Activated CD8-positive, alpha-beta T cell treated with anti-CD3 and anti-CD28 coated beads for 36 hours (primary cell): ENCODE data around the gene CHRNA9. TPM values are rescaled to one million over a fixed set of nuclear protein-coding genes. Genes with fewer than 3 reads are reported as not detected.

Experiments used
- ATAC-seq: fragments of 200-7000 bp; cut with Tn5 transposase; one replicate; pipeline ENCODE4 v1.10.0; 2021; ENCODE audit warnings: mild to moderate bottlenecking, moderate library complexity
- CTCF ChIA-PET: fragments of 350-600 bp; sonication (Branson Sonifier 250); formaldehyde crosslinking; loops from one replicate; lab custom pipeline; 2021; ENCODE audit warnings: antibody characterized with exemption; lab: Charles Lee
- POLR2A ChIA-PET: fragments of 350-600 bp; sonication (Branson Sonifier 250); formaldehyde crosslinking; loops from one replicate; lab custom pipeline; 2021; ENCODE audit warnings: antibody characterized with exemption; lab: Charles Lee
- DNase-seq: peaks from one replicate; pipeline ENCODE4 v3.0.0-alpha.2; 2020
- H3K27ac Mint-ChIP-seq: one replicate; pipeline ENCODE4 v1.8.0; 2021; ENCODE audit warnings: mild to moderate bottlenecking, mixed read lengths
- H3K27me3 Mint-ChIP-seq: one replicate; pipeline ENCODE4 v1.8.0; 2021; ENCODE audit warnings: mixed read lengths
- H3K36me3 Mint-ChIP-seq: one replicate; pipeline ENCODE4 v1.8.0; 2021; ENCODE audit warnings: low read depth, mixed read lengths
- H3K4me1 Mint-ChIP-seq: one replicate; pipeline ENCODE4 v1.8.0; 2021; ENCODE audit warnings: low read depth, mixed read lengths
- H3K4me3 Mint-ChIP-seq: one replicate; pipeline ENCODE4 v1.8.0; 2021; ENCODE audit warnings: mild to moderate bottlenecking, moderate library complexity, mixed read lengths
- H3K9me3 Mint-ChIP-seq: one replicate; pipeline ENCODE4 v1.8.0; 2021; ENCODE audit warnings: mixed read lengths
- CTCF ChIP-seq: fragments of 200-600 bp; IDR thresholded peaks from one replicate; pipeline ENCODE4 v1.8.0; 2022; ENCODE audit warnings: antibody characterized with exemption, mild to moderate bottlenecking
- intact Hi-C: fragments of 100-400 bp; cut with micrococcal nuclease; formaldehyde crosslinking; loops from one replicate; pipeline ENCODE4 v1.10.0; 2022
- total RNA-seq, 2 experiments: library from RNA; stranded (reverse); gene quantifications; one replicate each; pipeline ENCODE4 v1.2.3, GENCODE V29; 2021

The CHRNA9 gene
- total RNA-seq, 2 experiments from 2014 or later, result 0.11 to 0.38 TPM

- intact Hi-C loops, result no loop called here
- Mint-ChIP-seq H3K36me3 (no peaks in the 10 kb centered on the region), H3K9me3 (peaks cover 2% of the 10 kb centered on the region)
Observed at GRCh38 chr4:40363945-40364344, 28.8 kb downstream of the CHRNA9 start.

GRCh38 chr4:40365766-40366165 is 30.6 kb downstream of the CHRNA9 start:
- Mint-ChIP-seq H3K4me3 (no peak overlapping the region), H3K4me1 (no peaks in the 10 kb centered on the region), H3K27me3 (no peaks in the 10 kb centered on the region), H3K36me3 (no peaks in the 10 kb centered on the region), H3K27ac (no peak overlapping the region), H3K9me3 (peaks cover 2% of the 10 kb centered on the region)
- ATAC-seq, result no peak
- ChIA-PET CTCF (no interaction called here), POLR2A (interaction anchor here (0.8 kb wide), 1 partner anchor 116 kb away, joined by 3 read pairs; no protein-coding TSS in a partner anchor)
- DNase-seq, result no peak
- no peak for TF ChIP-seq CTCF
- intact Hi-C loops, result no loop called here

More at GRCh38 chr4:40363945-40364344, 28.8 kb downstream of the CHRNA9 start:
- Mint-ChIP-seq H3K27me3 (no peaks in the 10 kb centered on the region), H3K27ac (no peak overlapping the region), H3K4me3 (no peak overlapping the region), H3K4me1 (no peaks in the 10 kb centered on the region)
- ChIA-PET CTCF (interaction anchor here (1.5 kb wide), 1 partner anchor 38 kb away, joined by 5 read pairs; no protein-coding TSS in a partner anchor), POLR2A (no interaction called here)
- DNase-seq, result no peak
- ATAC-seq, result no peak
- TF ChIP-seq CTCF, result no peak

GRCh38 chr4:40367451-40367850 is 32.3 kb downstream of the CHRNA9 start:
- Mint-ChIP-seq H3K4me3 (no peak overlapping the region), H3K9me3 (no peaks in the 10 kb centered on the region), H3K4me1 (no peaks in the 10 kb centered on the region), H3K36me3 (no peaks in the 10 kb centered on the region), H3K27me3 (no peaks in the 10 kb centered on the region), H3K27ac (no peak overlapping the region)
- no peak for TF ChIP-seq CTCF
- CTCF ChIA-PET, result interaction anchor here (1.2 kb wide), 1 partner anchor 106 kb away, joined by 3 read pairs; no protein-coding TSS in a partner anchor
- POLR2A ChIA-PET, result no interaction called here
- intact Hi-C loops, result no loop called here
- ATAC-seq (no peak), DNase-seq (no peak)

- Mint-ChIP-seq H3K9me3 (no peaks in the 10 kb centered on the region), H3K27me3 (no peaks in the 10 kb centered on the region), H3K27ac (no peak overlapping the region), H3K4me3 (no peak overlapping the region), H3K36me3 (no peaks in the 10 kb centered on the region), H3K4me1 (no peaks in the 10 kb centered on the region)
- ChIA-PET POLR2A (no interaction called here), CTCF (no interaction called here)
- intact Hi-C loops, result no loop called here
- DNase-seq (no peak), ATAC-seq (peak; percentile 20)
- TF ChIP-seq CTCF, result no peak
Observed at GRCh38 chr4:40369437-40370274, 34.5 kb downstream of the CHRNA9 start.

GRCh38 chr4:40372651-40373050 is 37.5 kb downstream of the CHRNA9 start:
- intact Hi-C loops, result no loop called here
- Mint-ChIP-seq H3K27me3 (no peaks in the 10 kb centered on the region), H3K27ac (no peak overlapping the region), H3K9me3 (no peaks in the 10 kb centered on the region), H3K4me3 (no peak overlapping the region), H3K36me3 (no peaks in the 10 kb centered on the region), H3K4me1 (no peaks in the 10 kb centered on the region)
- ChIA-PET CTCF (no interaction called here), POLR2A (no interaction called here)
- DNase-seq, result no peak
- TF ChIP-seq CTCF, result no peak
- no peak for ATAC-seq
